Measurements from ENCODE around the gene MGA.

- TF ChIP-seq POLR2A (IDR thresholded peaks at IDR 0.05) (no peak), CTCF (IDR thresholded peaks at IDR 0.05) (no peak)
Measured at GRCh38 chr15:41809121-41809520, 148.9 kb downstream of the MGA start.
